ENCODE measurements around the gene SLC27A6. TPM values are rescaled to one million over a fixed set of nuclear protein-coding genes. Genes with fewer than 3 reads are reported as not detected.

The SLC27A6 gene
- polyA plus RNA-seq, 1 of the 3 experiments (the other 2 are of a cell fraction), result 0.12 TPM

- Histone ChIP-seq H3K79me2 (ENCODE audit: insufficient read depth) (no peaks in the 10 kb centered on the region), H3K9me2 (no peaks in the 10 kb centered on the region), H3K9ac (no peak overlapping the region), H3K27me3 (ENCODE audit: insufficient read depth) (no peaks in the 10 kb centered on the region), H3K9me3 (no peaks in the 10 kb centered on the region), H2AFZ (ENCODE audit: low read depth) (no peak overlapping the region), H3K27ac (ENCODE audit: low read depth in 2 of 2, low read length in 1 of 2) (no peak overlapping the region), H3K4me2 (no peak overlapping the region), H3K36me3 (replicated peaks in 1 of 2; ENCODE audit: control insufficient read depth in 1 of 2, insufficient read depth in 2 of 2, low read length in 1 of 2) (no peaks in the 10 kb centered on the region), H3F3A (replicated peaks; ENCODE audit: insufficient read depth) (no peaks in the 10 kb centered on the region), H3K4me1 (ENCODE audit: control insufficient read depth in 1 of 2, insufficient read depth in 2 of 2, low read depth in 1 of 2, low read length in 1 of 2) (no peaks in the 10 kb centered on the region), H3K4me3 (ENCODE audit: low read depth in 2 of 2, low read length in 1 of 2) (no peak overlapping the region), H4K20me1 (ENCODE audit: insufficient read depth) (no peaks in the 10 kb centered on the region)
- DNase-seq, result no peak
- 26% methylated on average over 3 of the region's 3 CpGs for whole genome bisulfite sequencing (ENCODE audit: low lambda C conversion rate)
- TF ChIP-seq CHD2 (IDR thresholded peaks at IDR 0.05; ENCODE audit: low read length, partially characterized antibody) (no peak), GABPA (IDR thresholded peaks at IDR 0.05; ENCODE audit: low read depth) (no peak), RAD21 (IDR thresholded peaks at IDR 0.05; ENCODE audit: low read length) (no peak), NFIC (IDR thresholded peaks at IDR 0.05; ENCODE audit: borderline replicate concordance) (no peak)
- TF ChIP-seq, protein P1, sequence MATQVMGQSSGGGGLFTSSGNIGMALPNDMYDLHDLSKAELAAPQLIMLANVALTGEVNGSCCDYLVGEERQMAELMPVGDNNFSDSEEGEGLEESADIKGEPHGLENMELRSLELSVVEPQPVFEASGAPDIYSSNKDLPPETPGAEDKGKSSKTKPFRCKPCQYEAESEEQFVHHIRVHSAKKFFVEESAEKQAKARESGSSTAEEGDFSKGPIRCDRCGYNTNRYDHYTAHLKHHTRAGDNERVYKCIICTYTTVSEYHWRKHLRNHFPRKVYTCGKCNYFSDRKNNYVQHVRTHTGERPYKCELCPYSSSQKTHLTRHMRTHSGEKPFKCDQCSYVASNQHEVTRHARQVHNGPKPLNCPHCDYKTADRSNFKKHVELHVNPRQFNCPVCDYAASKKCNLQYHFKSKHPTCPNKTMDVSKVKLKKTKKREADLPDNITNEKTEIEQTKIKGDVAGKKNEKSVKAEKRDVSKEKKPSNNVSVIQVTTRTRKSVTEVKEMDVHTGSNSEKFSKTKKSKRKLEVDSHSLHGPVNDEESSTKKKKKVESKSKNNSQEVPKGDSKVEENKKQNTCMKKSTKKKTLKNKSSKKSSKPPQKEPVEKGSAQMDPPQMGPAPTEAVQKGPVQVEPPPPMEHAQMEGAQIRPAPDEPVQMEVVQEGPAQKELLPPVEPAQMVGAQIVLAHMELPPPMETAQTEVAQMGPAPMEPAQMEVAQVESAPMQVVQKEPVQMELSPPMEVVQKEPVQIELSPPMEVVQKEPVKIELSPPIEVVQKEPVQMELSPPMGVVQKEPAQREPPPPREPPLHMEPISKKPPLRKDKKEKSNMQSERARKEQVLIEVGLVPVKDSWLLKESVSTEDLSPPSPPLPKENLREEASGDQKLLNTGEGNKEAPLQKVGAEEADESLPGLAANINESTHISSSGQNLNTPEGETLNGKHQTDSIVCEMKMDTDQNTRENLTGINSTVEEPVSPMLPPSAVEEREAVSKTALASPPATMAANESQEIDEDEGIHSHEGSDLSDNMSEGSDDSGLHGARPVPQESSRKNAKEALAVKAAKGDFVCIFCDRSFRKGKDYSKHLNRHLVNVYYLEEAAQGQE (IDR thresholded peaks at IDR 0.05; ENCODE audit: low read depth, low read length), result no peak
- TF ChIP-seq, protein P2, sequence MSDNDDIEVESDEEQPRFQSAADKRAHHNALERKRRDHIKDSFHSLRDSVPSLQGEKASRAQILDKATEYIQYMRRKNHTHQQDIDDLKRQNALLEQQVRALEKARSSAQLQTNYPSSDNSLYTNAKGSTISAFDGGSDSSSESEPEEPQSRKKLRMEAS (IDR thresholded peaks at IDR 0.05; ENCODE audit: low read depth), result no peak
- POLR2A ChIA-PET, result no interaction called here
- CTCF ChIA-PET, result no interaction called here
Observed at GRCh38 chr5:128980917-128981316, 15.6 kb downstream of the SLC27A6 start.

GRCh38 chr5:128984480-128984879 lies 19.2 kb downstream of the SLC27A6 start:
- POLR2A ChIA-PET, result no interaction called here

More at GRCh38 chr5:128984480-128984879, 19.2 kb downstream of the SLC27A6 start:
- H4K20me1 ChIP-seq (ENCODE audit: insufficient read depth), result no peaks in the 10 kb centered on the region
- H3K4me1 ChIP-seq (ENCODE audit: control insufficient read depth in 1 of 2, insufficient read depth in 2 of 2, low read depth in 1 of 2, low read length in 1 of 2), result no peaks in the 10 kb centered on the region
- no peak overlapping the region for H2AFZ ChIP-seq (ENCODE audit: low read depth)
- 28% methylated on average over 1 of the region's 1 CpG for WGBS (ENCODE audit: low lambda C conversion rate)
- no peak overlapping the region for H3K9ac ChIP-seq
- H3K79me2 ChIP-seq (ENCODE audit: insufficient read depth), result no peaks in the 10 kb centered on the region
- no peaks in the 10 kb centered on the region for H3F3A ChIP-seq (replicated peaks; ENCODE audit: insufficient read depth)
- H3K27ac ChIP-seq (ENCODE audit: low read depth in 2 of 2, low read length in 1 of 2), result no peak overlapping the region
- no peaks in the 10 kb centered on the region for H3K27me3 ChIP-seq (ENCODE audit: insufficient read depth)
- DNase-seq, result no peak
- no peak overlapping the region for H3K4me3 ChIP-seq (ENCODE audit: low read depth in 2 of 2, low read length in 1 of 2)
- TF ChIP-seq NRF1 (IDR thresholded peaks at IDR 0.05; ENCODE audit: low read depth, low read length), result no peak
- TF ChIP-seq FOXM1 (IDR thresholded peaks at IDR 0.05; ENCODE audit: low read depth), result no peak
- TF ChIP-seq RXRA (IDR thresholded peaks at IDR 0.05; ENCODE audit: borderline replicate concordance, low read depth), result no peak
- no peak for TF ChIP-seq TCF12 (IDR thresholded peaks at IDR 0.05)
- no peak for TF ChIP-seq FOSL2 (IDR thresholded peaks at IDR 0.05; ENCODE audit: borderline replicate concordance, low read depth)
- TF ChIP-seq, protein P3, sequence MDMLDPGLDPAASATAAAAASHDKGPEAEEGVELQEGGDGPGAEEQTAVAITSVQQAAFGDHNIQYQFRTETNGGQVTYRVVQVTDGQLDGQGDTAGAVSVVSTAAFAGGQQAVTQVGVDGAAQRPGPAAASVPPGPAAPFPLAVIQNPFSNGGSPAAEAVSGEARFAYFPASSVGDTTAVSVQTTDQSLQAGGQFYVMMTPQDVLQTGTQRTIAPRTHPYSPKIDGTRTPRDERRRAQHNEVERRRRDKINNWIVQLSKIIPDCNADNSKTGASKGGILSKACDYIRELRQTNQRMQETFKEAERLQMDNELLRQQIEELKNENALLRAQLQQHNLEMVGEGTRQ (IDR thresholded peaks at IDR 0.05; ENCODE audit: borderline replicate concordance, low read depth, low read length), result no peak
- TF ChIP-seq POLR2AphosphoS5 (IDR thresholded peaks at IDR 0.05; ENCODE audit: low read depth, low read length), result no peak
- TF ChIP-seq, protein P4, sequence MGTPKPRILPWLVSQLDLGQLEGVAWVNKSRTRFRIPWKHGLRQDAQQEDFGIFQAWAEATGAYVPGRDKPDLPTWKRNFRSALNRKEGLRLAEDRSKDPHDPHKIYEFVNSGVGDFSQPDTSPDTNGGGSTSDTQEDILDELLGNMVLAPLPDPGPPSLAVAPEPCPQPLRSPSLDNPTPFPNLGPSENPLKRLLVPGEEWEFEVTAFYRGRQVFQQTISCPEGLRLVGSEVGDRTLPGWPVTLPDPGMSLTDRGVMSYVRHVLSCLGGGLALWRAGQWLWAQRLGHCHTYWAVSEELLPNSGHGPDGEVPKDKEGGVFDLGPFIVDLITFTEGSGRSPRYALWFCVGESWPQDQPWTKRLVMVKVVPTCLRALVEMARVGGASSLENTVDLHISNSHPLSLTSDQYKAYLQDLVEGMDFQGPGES (IDR thresholded peaks at IDR 0.05; ENCODE audit: low read depth, low read length), result no peak
- no peak for TF ChIP-seq YY1 (IDR thresholded peaks at IDR 0.05; ENCODE audit: low read depth)
- TF ChIP-seq SMC3 (IDR thresholded peaks at IDR 0.05; ENCODE audit: low read depth, low read length), result no peak
- TF ChIP-seq, protein P2 (IDR thresholded peaks at IDR 0.05; ENCODE audit: low read depth), result no peak
- no peak for TF ChIP-seq GABPA (IDR thresholded peaks at IDR 0.05; ENCODE audit: low read depth)
- no peak for TF ChIP-seq ELF1 (IDR thresholded peaks at IDR 0.05)
- TF ChIP-seq RCOR1 (IDR thresholded peaks at IDR 0.05; ENCODE audit: low read length), result no peak
- no peak for TF ChIP-seq RAD21 (IDR thresholded peaks at IDR 0.05; ENCODE audit: low read length)
- no peaks in the 10 kb centered on the region for H3K9me3 ChIP-seq
- CTCF ChIA-PET, result no interaction called here
- H3K4me2 ChIP-seq, result no peak overlapping the region
- no peaks in the 10 kb centered on the region for H3K36me3 ChIP-seq (replicated peaks in 1 of 2; ENCODE audit: control insufficient read depth in 1 of 2, insufficient read depth in 2 of 2, low read length in 1 of 2)
- H3K9me2 ChIP-seq, result no peaks in the 10 kb centered on the region

Data from SK-N-SH (cell line).